CD14-positive monocyte (primary cell): ENCODE measurements around the gene STBD1. TPM values are rescaled to one million over a fixed set of nuclear protein-coding genes. Genes with fewer than 3 reads are reported as not detected.
A peak's percentile ranks its signal among the peaks of the same experiment; 100 is the strongest.

Source experiments
- DNase-seq, 3 donors: peaks; one replicate each; pipeline ENCODE4 v3.0.0-alpha.2; 2011 to 2022
- H2AFZ ChIP-seq: 2 replicates; pipeline ENCODE4 v1.6.0; 2012; ENCODE audit warnings: mild to moderate bottlenecking, low read depth, low read length, inconsistent platforms; ENCODE audit not compliant: insufficient read depth, poor library complexity, severe bottlenecking
- H3K27ac ChIP-seq, 2 donors: 1 replicate in 1 of 2; 2 replicates in 1 of 2; pipeline ENCODE4 v1.5.1; 2012 to 2013; ENCODE audit warnings: low read length in 2 of 2, control low read depth in 1 of 2, inconsistent platforms in 1 of 2, low read depth in 1 of 2, mild to moderate bottlenecking in 1 of 2
- H3K27me3 ChIP-seq, 2 donors: one replicate each; pipeline versions ENCODE4 v1.6.0 to v1.6.1; 2011 to 2013; ENCODE audit warnings: low read length in 2 of 2; ENCODE audit not compliant: control insufficient read depth in 2 of 2, insufficient read depth in 2 of 2
- H3K36me3 ChIP-seq, 2 donors: replicated peaks in 1 of 2; 1 replicate in 1 of 2; 2 replicates in 1 of 2; pipeline versions ENCODE4 v1.5.1 to v1.6.1; 2012 to 2013; ENCODE audit warnings: low read length in 2 of 2, control low read depth in 1 of 2, inconsistent platforms in 1 of 2, mild to moderate bottlenecking in 1 of 2; ENCODE audit not compliant: insufficient read depth in 2 of 2, control insufficient read depth in 1 of 2
- H3K4me1 ChIP-seq, 2 donors: 1 replicate in 1 of 2; 2 replicates in 1 of 2; pipeline versions ENCODE4 v1.5.1 to v1.6.1; 2012 to 2013; ENCODE audit warnings: low read length in 2 of 2, control low read depth in 1 of 2, inconsistent platforms in 1 of 2, mild to moderate bottlenecking in 1 of 2, moderate library complexity in 1 of 2; ENCODE audit not compliant: insufficient read depth in 2 of 2, control insufficient read depth in 1 of 2
- H3K4me2 ChIP-seq: replicated peaks from 2 replicates; pipeline ENCODE3; 2012; ENCODE audit warnings: low read length, moderate library complexity, mild to moderate bottlenecking; ENCODE audit not compliant: poor library complexity, severe bottlenecking; ENCODE audit errors: extremely low read depth
- H3K4me3 ChIP-seq, 3 experiments: fragments of 200-600 bp in 1 of 3; sonication (generic) in 1 of 3; replicated peaks in 1 of 3; 1 replicate in 2 of 3; 2 replicates in 1 of 3; pipeline ENCODE4 v1.5.1; 2011 to 2013; ENCODE audit warnings: low read length in 3 of 3, mild to moderate bottlenecking in 3 of 3, control low read depth in 2 of 3, low read depth in 2 of 3, inconsistent platforms in 1 of 3, moderate library complexity in 1 of 3
- H3K79me2 ChIP-seq: 2 replicates; pipeline ENCODE4 v1.6.0; 2012; ENCODE audit warnings: mild to moderate bottlenecking, control low read depth, inconsistent platforms, low read length, moderate library complexity; ENCODE audit not compliant: insufficient read depth
- H3K9ac ChIP-seq: 2 replicates; pipeline ENCODE4 v1.6.0; 2017; ENCODE audit warnings: low read length, mild to moderate bottlenecking; ENCODE audit not compliant: insufficient read depth, poor library complexity, severe bottlenecking
- H3K9me3 ChIP-seq, 2 donors: replicated peaks in 1 of 2; 1 replicate in 1 of 2; 2 replicates in 1 of 2; pipeline versions ENCODE4 v1.5.1 to v1.6.1; 2012 to 2013; ENCODE audit warnings: low read length in 2 of 2, control low read depth in 1 of 2; ENCODE audit not compliant: control insufficient read depth in 1 of 2, insufficient read depth in 1 of 2
- H4K20me1 ChIP-seq: 2 replicates; pipeline ENCODE4 v1.6.0; 2012; ENCODE audit warnings: mild to moderate bottlenecking, low read length, control low read depth, moderate library complexity; ENCODE audit not compliant: insufficient read depth
- H3K27ac Mint-ChIP-seq, 7 donors: one replicate each; pipeline ENCODE4 v1.8.0; 2020; ENCODE audit warnings: mild to moderate bottlenecking in 7 of 7, mixed read lengths in 7 of 7, moderate library complexity in 6 of 7, inconsistent platforms in 2 of 7
- H3K27me3 Mint-ChIP-seq, 3 donors: one replicate each; pipeline ENCODE4 v1.8.0; 2021 to 2022; ENCODE audit warnings: low read depth in 3 of 3, mild to moderate bottlenecking in 3 of 3, mixed read lengths in 3 of 3, moderate library complexity in 3 of 3, inconsistent platforms in 1 of 3
- H3K36me3 Mint-ChIP-seq, 2 donors: one replicate each; pipeline ENCODE4 v1.8.0; 2020; ENCODE audit warnings: mixed read lengths in 2 of 2, inconsistent platforms in 1 of 2, mild to moderate bottlenecking in 1 of 2
- H3K4me1 Mint-ChIP-seq: one replicate; pipeline ENCODE4 v1.8.0; 2020; ENCODE audit warnings: mild to moderate bottlenecking, mixed read lengths
- H3K4me3 Mint-ChIP-seq, 2 donors: one replicate each; pipeline ENCODE4 v1.8.0; 2020; ENCODE audit warnings: mild to moderate bottlenecking in 2 of 2, mixed read lengths in 2 of 2, moderate library complexity in 1 of 2
- H3K9me3 Mint-ChIP-seq, 7 donors: one replicate each; pipeline ENCODE4 v1.8.0; 2020 to 2022; ENCODE audit warnings: mixed read lengths in 7 of 7, mild to moderate bottlenecking in 6 of 7, moderate library complexity in 6 of 7, inconsistent platforms in 2 of 7
- WGBS: methylation state at CpG from one replicate; pipeline ENCODE4 v1.1.5; 2013; ENCODE audit warnings: missing lambda C conversion rate; ENCODE audit not compliant: insufficient coverage; 5-methylcytosine and 5-hydroxymethylcytosine counted together
- intact Hi-C, 2 donors: fragments of 100-400 bp; cut with micrococcal nuclease; formaldehyde crosslinking; loops; one replicate each; pipeline versions ENCODE4 v1.15.0 to v1.15.1; 2023
- polyA plus RNA-seq, 3 donors: library from polyadenylated mRNA; depleted of rRNA in 1 of 3; unstranded in 2 of 3; stranded (reverse) in 1 of 3; fragments of 300-500 nt in 2 of 3; fragments of >200 nt in 1 of 3; fragmentation: Illumina TruSeq in 2 of 3; gene quantifications; 1 replicate in 2 of 3; 2 replicates in 1 of 3; pipeline ENCODE4 v1.2.3, GENCODE V29; 2012 to 2021
- TF ChIP-seq, protein P1 (sequence below): fragments of 200-600 bp; IDR thresholded peaks from one replicate; pipeline ENCODE4 v1.8.0; 2022; ENCODE audit warnings: antibody characterized with exemption, mild to moderate bottlenecking

STBD1 gene
- polyA plus RNA-seq, 3 donors: 0.53 to 1.5 (median 1.2) TPM

DNA sequence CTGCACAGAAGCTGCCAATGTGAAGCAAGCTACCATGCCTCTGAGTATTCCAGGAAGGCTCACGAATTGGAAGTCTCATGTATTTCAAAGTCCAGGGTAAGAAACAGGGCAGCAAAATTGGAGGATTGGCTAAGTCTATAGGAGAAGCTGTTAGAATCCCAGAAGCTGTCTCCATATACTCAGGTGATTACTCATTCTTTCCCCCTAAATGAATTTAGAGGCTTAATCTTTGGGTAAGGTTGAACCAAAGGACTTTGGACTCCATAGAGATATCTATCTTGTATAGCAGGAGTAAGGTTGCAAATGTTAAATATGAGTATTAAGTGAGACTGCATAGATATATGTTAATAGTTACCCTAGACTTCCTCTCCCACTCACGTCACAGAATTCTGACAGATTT is 36.3 kb downstream of the STBD1 start:
- Mint-ChIP-seq H3K9me3 (peaks cover 2 to 18% (median 7%) of the 10 kb centered on the region in 7 donors), H3K4me1 (no peaks in the 10 kb centered on the region), H3K27ac (no peak overlapping the region), H3K27me3 (peaks cover 2 to 7% (median 4%) of the 10 kb centered on the region in 3 donors), H3K4me3 (no peak overlapping the region), H3K36me3 (no peaks in the 10 kb centered on the region)
- TF ChIP-seq, protein P1, sequence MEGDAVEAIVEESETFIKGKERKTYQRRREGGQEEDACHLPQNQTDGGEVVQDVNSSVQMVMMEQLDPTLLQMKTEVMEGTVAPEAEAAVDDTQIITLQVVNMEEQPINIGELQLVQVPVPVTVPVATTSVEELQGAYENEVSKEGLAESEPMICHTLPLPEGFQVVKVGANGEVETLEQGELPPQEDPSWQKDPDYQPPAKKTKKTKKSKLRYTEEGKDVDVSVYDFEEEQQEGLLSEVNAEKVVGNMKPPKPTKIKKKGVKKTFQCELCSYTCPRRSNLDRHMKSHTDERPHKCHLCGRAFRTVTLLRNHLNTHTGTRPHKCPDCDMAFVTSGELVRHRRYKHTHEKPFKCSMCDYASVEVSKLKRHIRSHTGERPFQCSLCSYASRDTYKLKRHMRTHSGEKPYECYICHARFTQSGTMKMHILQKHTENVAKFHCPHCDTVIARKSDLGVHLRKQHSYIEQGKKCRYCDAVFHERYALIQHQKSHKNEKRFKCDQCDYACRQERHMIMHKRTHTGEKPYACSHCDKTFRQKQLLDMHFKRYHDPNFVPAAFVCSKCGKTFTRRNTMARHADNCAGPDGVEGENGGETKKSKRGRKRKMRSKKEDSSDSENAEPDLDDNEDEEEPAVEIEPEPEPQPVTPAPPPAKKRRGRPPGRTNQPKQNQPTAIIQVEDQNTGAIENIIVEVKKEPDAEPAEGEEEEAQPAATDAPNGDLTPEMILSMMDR: no peak
- Histone ChIP-seq H3K9ac (no peak overlapping the region), H4K20me1 (no peaks in the 10 kb centered on the region), H3K27me3 (no peaks in the 10 kb centered on the region), H3K4me1 (no peaks in the 10 kb centered on the region), H2AFZ (no peak overlapping the region), H3K36me3 (no peaks in the 10 kb centered on the region), H3K27ac (no peak overlapping the region), H3K9me3 (peaks cover 0 to under 1% of the 10 kb centered on the region in 2 donors), H3K4me3 (no peak overlapping the region), H3K4me2 (no peak overlapping the region), H3K79me2 (no peaks in the 10 kb centered on the region)
- intact Hi-C loops: no loop called here
- no peak for DNase-seq
- WGBS: 83% methylated on average over 1 of the region's 2 CpGs

DNA sequence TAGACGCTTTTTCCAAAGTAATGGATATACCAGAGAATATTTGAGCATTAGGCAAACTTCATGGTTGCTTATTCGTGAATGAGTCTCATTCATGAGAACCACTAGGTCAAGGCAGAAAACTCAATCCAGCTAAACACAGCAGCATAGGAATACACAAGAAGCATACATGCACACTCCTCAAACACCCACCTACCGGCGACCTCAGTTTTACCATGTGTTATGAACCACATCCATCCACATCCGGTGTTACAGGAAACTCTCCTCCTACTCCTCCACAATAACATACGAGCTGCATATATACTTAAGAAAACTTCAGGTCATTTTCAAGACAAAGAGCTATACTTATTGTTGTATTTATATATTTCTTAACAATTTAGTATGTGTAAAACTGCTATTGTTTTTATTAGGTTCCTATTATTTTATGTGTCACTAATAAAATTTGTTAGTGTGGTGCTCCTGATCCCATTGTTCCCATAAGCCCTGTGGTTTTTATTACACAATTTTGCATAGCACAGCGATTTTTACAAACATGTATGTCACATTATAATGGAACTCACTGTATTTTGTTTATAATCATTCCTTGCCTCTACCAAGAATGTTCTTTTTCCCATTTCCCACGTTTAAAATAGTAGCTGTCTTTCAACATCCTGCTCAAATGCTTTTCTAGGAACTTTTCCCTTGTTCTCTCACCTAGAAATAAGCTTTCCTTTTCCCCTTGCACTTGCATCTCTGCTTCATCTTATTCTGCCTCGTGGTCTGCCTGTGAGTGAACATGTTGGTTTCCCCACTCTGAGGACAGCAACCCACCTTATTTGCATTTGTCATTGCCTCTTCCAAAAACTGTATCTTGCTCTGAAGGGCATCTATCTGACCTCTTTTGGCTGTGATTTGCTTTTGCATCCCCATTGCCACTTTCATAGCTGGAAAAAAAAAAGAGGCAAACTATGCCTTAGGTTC is 48.3 kb downstream of the STBD1 start:
- no peak overlapping the region for H2AFZ ChIP-seq
- no peak overlapping the region for H3K27ac Mint-ChIP-seq
- H3K4me3 Mint-ChIP-seq: peak overlapping the region in 1 of 2 donors; percentile 16
- H3K36me3 Mint-ChIP-seq: no peaks in the 10 kb centered on the region
- H3K9me3 ChIP-seq: peaks cover 1% of the 10 kb centered on the region in 2 donors
- H3K4me3 ChIP-seq: no peak overlapping the region
- H3K36me3 ChIP-seq: no peaks in the 10 kb centered on the region
- no peaks in the 10 kb centered on the region for H3K79me2 ChIP-seq
- no peaks in the 10 kb centered on the region for H3K4me1 Mint-ChIP-seq
- no peak overlapping the region for H3K27ac ChIP-seq
- TF ChIP-seq, protein P1: no peak
- no peaks in the 10 kb centered on the region for H4K20me1 ChIP-seq
- DNase-seq: no peak
- intact Hi-C loops: no loop called here
- WGBS: 78% methylated on average over 5 of the region's 9 CpGs
- no peak overlapping the region for H3K9ac ChIP-seq
- no peaks in the 10 kb centered on the region for H3K27me3 ChIP-seq
- peaks cover 5 to 13% (median 10%) of the 10 kb centered on the region in 7 donors for H3K9me3 Mint-ChIP-seq
- H3K4me1 ChIP-seq: no peaks in the 10 kb centered on the region
- H3K27me3 Mint-ChIP-seq: peaks cover 0 to 1% (median 1%) of the 10 kb centered on the region in 3 donors
- no peak overlapping the region for H3K4me2 ChIP-seq
